ENCODE data around the gene PCCA. TPM values are rescaled to one million over a fixed set of nuclear protein-coding genes. Genes with fewer than 3 reads are reported as not detected.

The PCCA gene
- total RNA-seq, 1 experiment from 2014 or later = 28.3 TPM

DNA sequence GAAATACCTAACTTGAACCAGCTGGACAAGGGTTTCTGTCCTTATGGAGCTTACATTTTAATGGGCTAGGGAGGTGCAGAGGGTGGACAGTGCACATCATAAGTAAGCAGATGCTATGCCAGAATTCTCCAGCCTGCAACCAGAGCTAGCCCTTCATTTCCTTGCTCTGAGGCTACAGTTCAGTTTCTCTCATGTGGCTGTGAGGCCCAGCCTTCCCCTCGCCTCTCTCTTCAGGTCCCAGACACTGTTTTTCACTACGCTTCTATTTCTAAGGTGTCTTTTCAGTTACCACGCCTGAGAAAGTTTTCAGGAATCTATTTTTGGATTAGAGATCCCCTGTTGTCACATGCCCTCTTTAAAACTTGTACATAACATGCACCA is 141.9 kb downstream of the PCCA start:
- H3K27ac ChIP-seq = no peak overlapping the region
- H3K4me3 ChIP-seq = no peak overlapping the region
- peaks cover 5% of the 10 kb centered on the region for H3K4me1 ChIP-seq (replicated peaks)

DNA sequence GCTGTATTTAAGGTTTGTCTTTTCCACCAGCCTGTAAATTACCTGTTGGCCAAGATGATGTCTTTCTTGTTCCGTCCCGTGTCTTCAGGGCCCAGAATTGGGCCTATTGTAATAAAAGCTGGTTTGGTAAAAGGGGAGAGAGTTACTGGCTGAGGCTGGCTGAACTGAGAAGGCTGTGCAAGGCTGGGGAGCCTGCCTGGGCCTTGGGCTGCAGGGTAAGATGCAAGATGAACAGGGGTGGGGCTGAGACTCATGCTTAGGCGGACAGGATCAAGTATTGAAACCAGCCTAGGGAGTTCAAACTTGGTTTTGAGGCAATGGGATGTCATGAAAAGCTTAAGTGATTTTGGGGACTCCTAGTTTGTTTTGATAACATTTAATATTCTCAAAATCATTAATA is 142.3 kb downstream of the PCCA start:
- Histone ChIP-seq H3K36me3 (no peaks in the 10 kb centered on the region), H3K27ac (no peak overlapping the region), H3K9me3 (replicated peaks) (no peaks in the 10 kb centered on the region), H3K4me1 (replicated peaks) (peaks cover 5% of the 10 kb centered on the region), H3K27me3 (replicated peaks) (no peaks in the 10 kb centered on the region), H3K4me3 (no peak overlapping the region)
- peak in 1 of 2 experiments; percentile 66 for DNase-seq (ENCODE audit: low read depth in 1 of 2, low spot score in 2 of 2)

More for the DNA sequence above, 141.9 kb downstream of the PCCA start:
- DNase-seq (ENCODE audit: low read depth in 1 of 2, low spot score in 2 of 2) = no peak
- H3K36me3 ChIP-seq = no peaks in the 10 kb centered on the region
- no peaks in the 10 kb centered on the region for H3K9me3 ChIP-seq (replicated peaks)
- no peaks in the 10 kb centered on the region for H3K27me3 ChIP-seq (replicated peaks)

GRCh38 chr13:100234006-100234405 is 145.1 kb downstream of the PCCA start:
- no peak overlapping the region for H3K4me3 ChIP-seq
- H3K27me3 ChIP-seq (replicated peaks) = no peaks in the 10 kb centered on the region
- H3K4me1 ChIP-seq (replicated peaks) = peaks cover 5% of the 10 kb centered on the region
- H3K27ac ChIP-seq = no peak overlapping the region
- H3K36me3 ChIP-seq = no peaks in the 10 kb centered on the region
- H3K9me3 ChIP-seq (replicated peaks) = no peaks in the 10 kb centered on the region
- no peak for DNase-seq (ENCODE audit: low read depth in 1 of 2, low spot score in 2 of 2)

DNA sequence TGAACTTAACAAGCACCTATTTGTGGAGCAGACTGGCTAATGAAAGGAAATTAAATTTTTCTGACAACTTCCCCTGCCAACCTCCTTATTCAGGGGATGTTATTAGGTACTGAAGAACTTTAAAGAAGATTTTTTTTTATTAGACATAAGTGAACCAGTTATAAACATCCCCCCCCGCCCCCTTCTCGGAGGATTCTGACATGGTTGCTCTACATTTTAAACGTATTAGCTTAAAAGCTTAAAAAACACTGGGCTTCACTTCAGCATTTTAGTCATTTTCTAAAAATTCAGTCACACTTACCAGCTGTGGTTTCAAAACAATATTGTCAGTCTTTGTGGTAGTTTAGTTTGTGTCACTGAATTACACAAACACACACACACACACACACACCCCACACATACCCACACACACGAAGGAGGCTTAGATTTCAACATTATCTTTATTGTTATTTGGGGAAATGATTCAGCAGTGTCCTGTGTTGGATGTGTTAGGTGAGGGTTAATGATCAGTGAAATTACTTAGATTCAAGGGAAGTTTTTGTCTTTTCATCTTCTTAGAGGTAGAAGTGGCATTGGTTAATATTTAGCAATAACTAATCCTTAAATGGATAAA is 145.7 kb downstream of the PCCA start:
- Histone ChIP-seq H3K27me3 (replicated peaks) (no peaks in the 10 kb centered on the region), H3K4me1 (replicated peaks) (peaks cover 5% of the 10 kb centered on the region), H3K4me3 (no peak overlapping the region), H3K36me3 (no peaks in the 10 kb centered on the region), H3K9me3 (replicated peaks) (no peaks in the 10 kb centered on the region), H3K27ac (no peak overlapping the region)
- peak in 1 of 2 experiments; percentile 63 for DNase-seq (ENCODE audit: low read depth in 1 of 2, low spot score in 2 of 2)

GRCh38 chr13:100235311-100235901 is 146.5 kb downstream of the PCCA start:
- DNase-seq (ENCODE audit: low read depth in 1 of 2, low spot score in 2 of 2) = peak; percentile 69 to 95
- no peak overlapping the region for H3K4me3 ChIP-seq
- H3K36me3 ChIP-seq = no peaks in the 10 kb centered on the region
- peaks cover 5% of the 10 kb centered on the region for H3K4me1 ChIP-seq (replicated peaks)
- no peaks in the 10 kb centered on the region for H3K27me3 ChIP-seq (replicated peaks)
- H3K27ac ChIP-seq = no peak overlapping the region
- H3K9me3 ChIP-seq (replicated peaks) = no peaks in the 10 kb centered on the region

- no peak overlapping the region for H3K4me3 ChIP-seq
- no peaks in the 10 kb centered on the region for H3K36me3 ChIP-seq
- no peak for DNase-seq (ENCODE audit: low read depth in 1 of 2, low spot score in 2 of 2)
- peaks cover 1% of the 10 kb centered on the region; the same call in 1 of the 2 replicates for H3K4me1 ChIP-seq (replicated peaks)
- no peak overlapping the region for H3K27ac ChIP-seq
- H3K9me3 ChIP-seq (replicated peaks) = no peaks in the 10 kb centered on the region
- H3K27me3 ChIP-seq (replicated peaks) = no peaks in the 10 kb centered on the region
Observed at GRCh38 chr13:100240109-100240779, 151.4 kb downstream of the PCCA start.

DNA sequence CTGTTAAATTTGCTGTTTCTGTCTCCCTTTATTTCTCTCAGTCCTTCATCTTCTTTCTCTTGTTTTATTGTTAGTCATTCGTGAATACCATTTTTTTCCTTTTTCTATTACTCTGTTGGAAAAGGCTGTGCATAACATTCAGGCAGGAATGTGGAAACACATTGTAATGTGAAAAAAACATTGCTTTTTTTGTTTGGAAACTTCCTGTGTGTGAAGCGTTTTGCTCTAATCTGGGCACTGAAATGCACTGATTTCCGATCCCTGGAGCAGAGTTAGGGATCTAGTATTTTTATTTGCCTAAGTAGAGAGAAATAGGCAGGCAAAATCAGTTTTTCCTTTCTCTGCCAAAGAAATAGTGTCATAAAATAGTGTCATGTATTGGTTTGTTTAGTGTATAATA is 155.5 kb downstream of the PCCA start:
- Histone ChIP-seq H3K9me3 (replicated peaks) (peaks cover 7% of the 10 kb centered on the region), H3K4me1 (replicated peaks) (peaks cover 3% of the 10 kb centered on the region; the same call in 1 of the 2 replicates), H3K36me3 (no peaks in the 10 kb centered on the region), H3K4me3 (no peak overlapping the region), H3K27me3 (replicated peaks) (no peaks in the 10 kb centered on the region), H3K27ac (no peak overlapping the region)
- no peak for DNase-seq (ENCODE audit: low read depth in 1 of 2, low spot score in 2 of 2)

DNA sequence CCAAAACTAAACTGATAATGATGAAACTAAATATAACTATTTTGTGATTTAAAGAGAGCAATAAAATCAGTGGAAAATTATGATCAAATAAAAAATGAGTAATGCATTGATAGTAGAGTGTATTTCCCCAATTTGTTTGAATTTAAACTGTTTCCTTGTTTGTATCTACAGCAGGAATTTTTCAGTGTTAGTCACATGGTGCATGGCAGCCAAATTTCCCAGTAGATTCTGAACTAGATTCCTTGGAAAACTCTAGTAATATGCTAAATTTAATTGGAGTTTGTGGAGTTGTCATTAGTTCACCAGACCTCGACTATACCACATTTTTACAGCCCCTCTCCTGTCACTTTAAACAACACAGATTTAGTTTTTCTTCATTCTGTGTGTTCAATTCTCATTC is 156.2 kb downstream of the PCCA start:
- no peak for DNase-seq (ENCODE audit: low read depth in 1 of 2, low spot score in 2 of 2)
- H3K36me3 ChIP-seq = no peaks in the 10 kb centered on the region

GRCh38 chr13:100247937-100248336 is 159.0 kb downstream of the PCCA start:
- no peak overlapping the region for H3K27ac ChIP-seq
- H3K4me1 ChIP-seq (replicated peaks) = peaks cover 3% of the 10 kb centered on the region; the same call in 1 of the 2 replicates
- no peaks in the 10 kb centered on the region for H3K27me3 ChIP-seq (replicated peaks)
- peaks cover 7% of the 10 kb centered on the region for H3K9me3 ChIP-seq (replicated peaks)
- H3K36me3 ChIP-seq = no peaks in the 10 kb centered on the region
- no peak overlapping the region for H3K4me3 ChIP-seq
- no peak for DNase-seq (ENCODE audit: low read depth in 1 of 2, low spot score in 2 of 2)

More for the DNA sequence above, 156.2 kb downstream of the PCCA start:
- no peaks in the 10 kb centered on the region for H3K27me3 ChIP-seq (replicated peaks)
- no peak overlapping the region for H3K4me3 ChIP-seq
- peaks cover 7% of the 10 kb centered on the region for H3K9me3 ChIP-seq (replicated peaks)
- H3K4me1 ChIP-seq (replicated peaks) = peaks cover 3% of the 10 kb centered on the region; the same call in 1 of the 2 replicates
- no peak overlapping the region for H3K27ac ChIP-seq

DNA sequence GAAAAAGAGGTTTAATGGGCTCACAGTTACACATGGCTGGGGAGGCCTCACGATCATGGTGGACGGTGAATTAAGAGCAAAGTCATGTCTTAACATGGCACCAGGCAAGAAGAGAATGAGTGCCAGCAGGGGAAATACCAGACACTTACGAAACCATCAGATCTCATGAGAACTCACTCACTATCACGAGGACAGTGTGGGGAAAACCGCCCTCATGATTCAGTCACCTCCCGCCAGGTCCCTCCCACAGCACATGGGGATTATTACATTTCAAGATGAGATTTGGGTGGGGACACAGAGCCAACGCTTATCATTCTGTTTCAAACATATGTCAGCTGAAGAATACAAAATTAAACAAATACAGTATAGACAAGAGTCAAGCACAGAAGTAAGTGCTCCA is 165.1 kb downstream of the PCCA start:
- Histone ChIP-seq H3K36me3 (no peaks in the 10 kb centered on the region), H3K4me3 (no peak overlapping the region), H3K27me3 (replicated peaks) (no peaks in the 10 kb centered on the region), H3K9me3 (replicated peaks) (no peaks in the 10 kb centered on the region), H3K27ac (no peak overlapping the region), H3K4me1 (replicated peaks) (no peaks in the 10 kb centered on the region)
- DNase-seq (ENCODE audit: low read depth in 1 of 2, low spot score in 2 of 2) = peak in 1 of 2 experiments; percentile 65

DNA sequence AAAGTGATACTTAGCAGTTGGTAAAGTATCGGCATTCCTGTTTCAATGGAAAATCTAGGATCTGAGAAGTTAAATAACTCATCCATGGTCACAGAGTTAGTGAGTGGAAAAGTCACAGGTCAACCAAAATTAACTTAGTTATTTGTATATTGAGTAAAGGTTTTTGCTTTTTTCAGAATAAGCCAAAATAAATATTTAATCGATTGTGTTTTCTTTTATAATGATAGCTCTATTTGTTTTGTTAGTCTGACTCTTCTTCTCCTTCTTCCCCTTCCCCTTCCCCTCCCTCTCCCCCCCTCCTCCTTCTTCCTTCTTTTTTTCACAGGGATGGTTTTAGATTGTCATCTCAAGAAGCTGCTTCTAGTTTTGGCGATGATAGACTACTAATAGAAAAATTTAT is 173.5 kb downstream of the PCCA start:
- Histone ChIP-seq H3K4me1 (replicated peaks) (peaks cover 23% of the 10 kb centered on the region), H3K9me3 (replicated peaks) (no peaks in the 10 kb centered on the region), H3K4me3 (no peak overlapping the region), H3K27ac (no peak overlapping the region), H3K27me3 (replicated peaks) (no peaks in the 10 kb centered on the region), H3K36me3 (no peaks in the 10 kb centered on the region)
- DNase-seq (ENCODE audit: low read depth in 1 of 2, low spot score in 2 of 2) = peak in 1 of 2 experiments; percentile 20

DNA sequence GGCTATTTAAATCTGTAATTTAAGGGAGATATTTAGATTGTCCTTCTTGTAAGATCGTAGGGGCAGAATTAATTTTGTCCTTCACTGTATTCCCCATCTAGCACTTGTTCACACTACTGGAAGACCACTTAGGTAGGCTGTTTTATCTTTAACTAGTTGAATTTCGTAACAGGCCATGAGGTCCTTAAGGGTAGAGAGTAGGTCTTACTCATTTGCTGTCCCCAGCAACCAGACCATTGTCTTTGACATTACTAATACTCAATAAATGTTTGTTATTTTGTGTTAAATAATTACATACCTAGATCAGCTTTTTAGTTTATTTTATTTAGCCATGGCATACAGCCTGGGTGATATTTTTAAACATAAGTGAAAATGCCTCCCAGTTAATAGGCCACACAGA is 177.1 kb downstream of the PCCA start:
- DNase-seq (ENCODE audit: low read depth in 1 of 2, low spot score in 2 of 2) = peak in 1 of 2 experiments; percentile 69
- Histone ChIP-seq H3K9me3 (replicated peaks) (no peaks in the 10 kb centered on the region), H3K36me3 (peaks cover 11% of the 10 kb centered on the region), H3K27me3 (replicated peaks) (no peaks in the 10 kb centered on the region), H3K27ac (peak overlapping the region; percentile 0; the same call in 1 of the 2 replicates), H3K4me3 (no peak overlapping the region), H3K4me1 (replicated peaks) (peaks cover 23% of the 10 kb centered on the region)

- Histone ChIP-seq H3K27ac (no peak overlapping the region), H3K4me1 (replicated peaks) (peaks cover 18% of the 10 kb centered on the region), H3K27me3 (replicated peaks) (no peaks in the 10 kb centered on the region), H3K36me3 (peaks cover 24% of the 10 kb centered on the region), H3K4me3 (no peak overlapping the region), H3K9me3 (replicated peaks) (no peaks in the 10 kb centered on the region)
- DNase-seq (ENCODE audit: low read depth in 1 of 2, low spot score in 2 of 2) = peak; percentile 43 to 68
Observed at GRCh38 chr13:100269837-100270236, 180.9 kb downstream of the PCCA start.

DNA sequence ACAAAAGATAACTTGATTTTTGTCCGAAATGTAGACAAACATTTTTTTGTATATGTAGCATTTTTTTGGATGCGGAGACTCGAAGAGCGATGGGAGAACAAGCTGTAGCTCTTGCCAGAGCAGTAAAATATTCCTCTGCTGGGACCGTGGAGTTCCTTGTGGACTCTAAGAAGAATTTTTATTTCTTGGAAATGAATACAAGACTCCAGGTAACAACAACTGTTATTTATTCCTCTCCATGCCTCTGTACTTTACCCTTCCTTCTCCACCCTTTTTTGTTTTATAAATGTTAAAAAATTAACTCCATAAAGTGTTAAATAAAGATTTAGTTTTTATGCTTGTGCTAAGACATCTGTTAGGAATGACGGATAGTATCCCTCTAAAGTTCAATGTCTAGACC is 184.2 kb downstream of the PCCA start:
- Histone ChIP-seq H3K27me3 (replicated peaks) (no peaks in the 10 kb centered on the region), H3K36me3 (peaks cover 38% of the 10 kb centered on the region), H3K9me3 (replicated peaks) (no peaks in the 10 kb centered on the region), H3K4me3 (no peak overlapping the region), H3K4me1 (replicated peaks) (peaks cover 15% of the 10 kb centered on the region), H3K27ac (no peak overlapping the region)
- peak in 1 of 2 experiments; percentile 6 for DNase-seq (ENCODE audit: low read depth in 1 of 2, low spot score in 2 of 2)
